ENCODE data around the gene PTPN3. TPM values are rescaled to one million over a fixed set of nuclear protein-coding genes. Genes with fewer than 3 reads are reported as not detected.

The PTPN3 gene
- total and polyA plus RNA-seq, 10 of the 15 experiments (the other 5 are each of a cell fraction or from before 2014, with no cell fraction given): 0.18 to 1.3 (median 0.39) TPM

GRCh38 chr9:109416135-109416706, 81.9 kb downstream of the PTPN3 start (continued):
- TF ChIP-seq RELB (IDR thresholded peaks at IDR 0.05; ENCODE audit: low read depth): peak; percentile 98
- no peak for TF ChIP-seq CBX5 (IDR thresholded peaks at IDR 0.05; ENCODE audit: low read depth)
- TF ChIP-seq SMAD5 (IDR thresholded peaks at IDR 0.05; ENCODE audit: low read depth): peak; percentile 46; the same call in 1 of the 2 replicates
- TF ChIP-seq SUPT20H (IDR thresholded peaks at IDR 0.05; ENCODE audit: borderline replicate concordance, control insufficient read depth, low read depth, low read length): no peak
- no peak for TF ChIP-seq ZNF207 (IDR thresholded peaks at IDR 0.05; ENCODE audit: borderline replicate concordance)
- TF ChIP-seq HCFC1 (IDR thresholded peaks at IDR 0.05; ENCODE audit: low read length): no peak
- TF ChIP-seq NFYA (IDR thresholded peaks at IDR 0.05; ENCODE audit: borderline replicate concordance, low read depth, low read length): no peak
- TF ChIP-seq CTCF (IDR thresholded peaks at IDR 0.05 in 2 of 3, conservative IDR thresholded peaks at IDR 0.05 in 1 of 3; ENCODE audit: control insufficient read depth in 2 of 3, extremely low read depth in 1 of 3, insufficient read depth in 1 of 3, low read depth in 3 of 3, low read length in 3 of 3): no peak
- TF ChIP-seq FOXK2 (IDR thresholded peaks at IDR 0.05): no peak
- TF ChIP-seq ESRRA (IDR thresholded peaks at IDR 0.05; ENCODE audit: low read length): no peak
- TF ChIP-seq EED (IDR thresholded peaks at IDR 0.05; ENCODE audit: low read depth): peak; percentile 88
- TF ChIP-seq EZH2 (IDR thresholded peaks at IDR 0.05; ENCODE audit: borderline replicate concordance, control insufficient read depth, low read depth, low read length): no peak
- peak; percentile 61 to 78; a peak in 3 of 4 replicates for TF ChIP-seq EP300 (IDR thresholded peaks at IDR 0.05; ENCODE audit: borderline replicate concordance in 1 of 2, control insufficient read depth in 1 of 2, low read depth in 2 of 2, low read length in 2 of 2)
- TF ChIP-seq SREBF1 (IDR thresholded peaks at IDR 0.05; ENCODE audit: low read length): no peak
- TF ChIP-seq POLR2AphosphoS5 (IDR thresholded peaks at IDR 0.05; ENCODE audit: low read length): peak; percentile 87
- TF ChIP-seq ELK1 (IDR thresholded peaks at IDR 0.05; ENCODE audit: low read depth, low read length): no peak
- peak; percentile 42 for TF ChIP-seq SKIL (IDR thresholded peaks at IDR 0.05; ENCODE audit: low read depth, poor library complexity, severe bottlenecking)
- peak; percentile 93 for TF ChIP-seq ZNF384 (IDR thresholded peaks at IDR 0.05; ENCODE audit: borderline replicate concordance, low read depth, low read length)
- TF ChIP-seq NR2C1 (IDR thresholded peaks at IDR 0.05): no peak
- TF ChIP-seq JUND (IDR thresholded peaks at IDR 0.05; ENCODE audit: low read depth, low read length): no peak

Data from GM12878 (cell line).